Measurements from ENCODE around the gene ZNF425. TPM values are rescaled to one million over a fixed set of nuclear protein-coding genes. Genes with fewer than 3 reads are reported as not detected.

Gene ZNF425
- total RNA-seq (1 to 10 TPM in 4 of 5 donors, under 1 TPM in 1; 0.28 to 2.7 (median 1.9) TPM), total RNA-seq (0.57 to 5.8 (median 1.5) reads per million in 29 experiments)
- total RNA-seq (2013), result 1.9 TPM

- CTCF ChIA-PET, result interaction anchor here (0.6 to 3.3 kb wide), 11 partner anchors 9 to 121 kb away, joined by 3 to 27 read pairs (median 4); partner anchors contain the start of gene ZNF398 (in 2 of the 2)
- POLR2A ChIA-PET, result interaction anchor here (0.5 to 0.8 kb wide), 6 partner anchors 21 to 496 kb away, joined by 3 to 8 read pairs (median 5); partner anchors contain the start of gene ZNF398 (in 2 of the 2)
- Histone ChIP-seq H3K4me1 (ENCODE audit: control insufficient read depth in 1 of 2, extremely low read depth in 1 of 2, insufficient read depth in 2 of 2, low read length in 2 of 2) (peaks cover 6 to 13% of the 10 kb centered on the region in 2 experiments), H3K36me3 (ENCODE audit: control insufficient read depth in 2 of 2, extremely low read depth in 1 of 2, insufficient read depth in 1 of 2, low read length in 1 of 2) (peaks cover 0 to 8% of the 10 kb centered on the region in 2 donors), H3K4me3 (ENCODE audit: control insufficient read depth in 1 of 2, extremely low read depth in 1 of 2, low read length in 1 of 2) (peak within 1 kb of the TSS; percentile 92 to 95), H3K27ac (ENCODE audit: low read length) (peak within 1 kb of the TSS; percentile 85), H3K9me3 (no peaks in the 10 kb centered on the region), H3K27me3 (replicated peaks in 1 of 2; ENCODE audit: control insufficient read depth in 2 of 2, extremely low read depth in 1 of 2, insufficient read depth in 2 of 2, low read length in 1 of 2) (peaks cover 0 to 2% of the 10 kb centered on the region in 2 experiments)
- H3K4me3 Mint-ChIP-seq, result peak within 1 kb of the TSS; percentile 95 to 100 (median 100)
- peak within 1 kb of the TSS; percentile 99 to 100 for H3K27ac Mint-ChIP-seq
- DNase-seq (peak; percentile 82 to 97 (median 91)), ATAC-seq (replicated peaks in 1 of 4) (peak; percentile 87 to 93 (median 88))
- H3K27me3 Mint-ChIP-seq, result no peaks in the 10 kb centered on the region
- H3K4me1 Mint-ChIP-seq, result peaks cover 20 to 29% (median 21%) of the 10 kb centered on the region in 3 donors
- under 1% methylated on average over 71 of the region's 72 CpGs for WGBS (ENCODE audit: insufficient coverage)
- peaks cover 4 to 7% (median 6%) of the 10 kb centered on the region in 3 donors for H3K9me3 Mint-ChIP-seq
- peaks cover 7% of the 10 kb centered on the region for H3K36me3 Mint-ChIP-seq
Measured at GRCh38 chr7:149125863-149126661, at the start of gene ZNF425. ZNF425 (minus strand) TSS chr7:149126324; CDS start chr7:149126213, 111 bp downstream.

- Mint-ChIP-seq H3K27me3 (no peaks in the 10 kb centered on the region), H3K27ac (no peak overlapping the region), H3K36me3 (peaks cover 39% of the 10 kb centered on the region), H3K9me3 (no peaks in the 10 kb centered on the region), H3K4me1 (no peaks in the 10 kb centered on the region), H3K4me3 (no peak overlapping the region)
- POLR2A ChIA-PET, result no interaction called here
- CTCF ChIA-PET, result no interaction called here
- no CpG with 5 or more reads among the region's 2 CpGs for WGBS (ENCODE audit: insufficient coverage)
- no peaks in the 10 kb centered on the region for H3K27me3 ChIP-seq (replicated peaks in 1 of 2; ENCODE audit: control insufficient read depth in 2 of 2, extremely low read depth in 1 of 2, insufficient read depth in 2 of 2, low read length in 1 of 2)
- H3K9me3 ChIP-seq, result no peaks in the 10 kb centered on the region
- ATAC-seq (replicated peaks in 1 of 4) (no peak), DNase-seq (no peak)
- no peak overlapping the region for H3K27ac ChIP-seq (ENCODE audit: low read length)
- no peaks in the 10 kb centered on the region for H3K4me1 ChIP-seq (ENCODE audit: control insufficient read depth in 1 of 2, extremely low read depth in 1 of 2, insufficient read depth in 2 of 2, low read length in 2 of 2)
- H3K4me3 ChIP-seq (ENCODE audit: control insufficient read depth in 1 of 2, extremely low read depth in 1 of 2, low read length in 1 of 2), result no peak overlapping the region
- peaks cover 3 to 62% of the 10 kb centered on the region in 2 donors for H3K36me3 ChIP-seq (ENCODE audit: control insufficient read depth in 2 of 2, extremely low read depth in 1 of 2, insufficient read depth in 1 of 2, low read length in 1 of 2)
Measured at GRCh38 chr7:149175150-149175549, 49.0 kb upstream of the ZNF425 start.

GRCh38 chr7:149172534-149172920 is 46.4 kb upstream of the ZNF425 start:
- Histone ChIP-seq H3K4me1 (ENCODE audit: control insufficient read depth in 1 of 2, extremely low read depth in 1 of 2, insufficient read depth in 2 of 2, low read length in 2 of 2) (no peaks in the 10 kb centered on the region), H3K36me3 (ENCODE audit: control insufficient read depth in 2 of 2, extremely low read depth in 1 of 2, insufficient read depth in 1 of 2, low read length in 1 of 2) (peaks cover 14 to 53% of the 10 kb centered on the region in 2 donors), H3K4me3 (ENCODE audit: control insufficient read depth in 1 of 2, extremely low read depth in 1 of 2, low read length in 1 of 2) (no peak overlapping the region), H3K27ac (ENCODE audit: low read length) (no peak overlapping the region), H3K27me3 (replicated peaks in 1 of 2; ENCODE audit: control insufficient read depth in 2 of 2, extremely low read depth in 1 of 2, insufficient read depth in 2 of 2, low read length in 1 of 2) (no peaks in the 10 kb centered on the region), H3K9me3 (no peaks in the 10 kb centered on the region)
- H3K4me1 Mint-ChIP-seq, result no peaks in the 10 kb centered on the region
- H3K4me3 Mint-ChIP-seq, result no peak overlapping the region
- ATAC-seq (replicated peaks in 1 of 4), result no peak
- H3K36me3 Mint-ChIP-seq, result peaks cover 25% of the 10 kb centered on the region
- H3K27ac Mint-ChIP-seq, result peak overlapping the region in 1 of 2 donors; percentile 16
- H3K9me3 Mint-ChIP-seq, result no peaks in the 10 kb centered on the region
- ChIA-PET CTCF (no interaction called here), POLR2A (no interaction called here)
- no peaks in the 10 kb centered on the region for H3K27me3 Mint-ChIP-seq
- DNase-seq, result no peak
- WGBS (ENCODE audit: insufficient coverage), result no CpG with 5 or more reads among the region's 1 CpG

GRCh38 chr7:149171892-149172533 is 45.9 kb upstream of the ZNF425 start:
- Histone ChIP-seq H3K36me3 (ENCODE audit: control insufficient read depth in 2 of 2, extremely low read depth in 1 of 2, insufficient read depth in 1 of 2, low read length in 1 of 2) (peaks cover 12 to 53% of the 10 kb centered on the region in 2 donors), H3K27me3 (replicated peaks in 1 of 2; ENCODE audit: control insufficient read depth in 2 of 2, extremely low read depth in 1 of 2, insufficient read depth in 2 of 2, low read length in 1 of 2) (no peaks in the 10 kb centered on the region), H3K27ac (ENCODE audit: low read length) (no peak overlapping the region), H3K9me3 (no peaks in the 10 kb centered on the region), H3K4me3 (ENCODE audit: control insufficient read depth in 1 of 2, extremely low read depth in 1 of 2, low read length in 1 of 2) (no peak overlapping the region), H3K4me1 (ENCODE audit: control insufficient read depth in 1 of 2, extremely low read depth in 1 of 2, insufficient read depth in 2 of 2, low read length in 2 of 2) (no peaks in the 10 kb centered on the region)
- H3K36me3 Mint-ChIP-seq, result peaks cover 23% of the 10 kb centered on the region
- no peak overlapping the region for H3K27ac Mint-ChIP-seq
- H3K27me3 Mint-ChIP-seq, result no peaks in the 10 kb centered on the region
- no peaks in the 10 kb centered on the region for H3K4me1 Mint-ChIP-seq
- ChIA-PET CTCF (no interaction called here), POLR2A (no interaction called here)
- no peaks in the 10 kb centered on the region for H3K9me3 Mint-ChIP-seq
- H3K4me3 Mint-ChIP-seq, result no peak overlapping the region
- DNase-seq, result no peak
- 90% methylated on average over 2 of the region's 9 CpGs for WGBS (ENCODE audit: insufficient coverage)
- ATAC-seq (replicated peaks in 1 of 4), result no peak

GRCh38 chr7:149166630-149167352 is 40.7 kb upstream of the ZNF425 start:
- Mint-ChIP-seq H3K4me1 (no peaks in the 10 kb centered on the region), H3K4me3 (no peak overlapping the region), H3K36me3 (peaks cover 32% of the 10 kb centered on the region), H3K27me3 (no peaks in the 10 kb centered on the region), H3K27ac (no peak overlapping the region), H3K9me3 (no peaks in the 10 kb centered on the region)
- DNase-seq, result no peak
- no peaks in the 10 kb centered on the region for H3K27me3 ChIP-seq (replicated peaks in 1 of 2; ENCODE audit: control insufficient read depth in 2 of 2, extremely low read depth in 1 of 2, insufficient read depth in 2 of 2, low read length in 1 of 2)
- H3K4me1 ChIP-seq (ENCODE audit: control insufficient read depth in 1 of 2, extremely low read depth in 1 of 2, insufficient read depth in 2 of 2, low read length in 2 of 2), result no peaks in the 10 kb centered on the region
- ChIA-PET CTCF (no interaction called here), POLR2A (no interaction called here)
- no peak overlapping the region for H3K4me3 ChIP-seq (ENCODE audit: control insufficient read depth in 1 of 2, extremely low read depth in 1 of 2, low read length in 1 of 2)
- peaks cover 18 to 52% of the 10 kb centered on the region in 2 donors for H3K36me3 ChIP-seq (ENCODE audit: control insufficient read depth in 2 of 2, extremely low read depth in 1 of 2, insufficient read depth in 1 of 2, low read length in 1 of 2)
- H3K27ac ChIP-seq (ENCODE audit: low read length), result no peak overlapping the region
- ATAC-seq (replicated peaks in 1 of 4), result no peak
- no peaks in the 10 kb centered on the region for H3K9me3 ChIP-seq

DNA sequence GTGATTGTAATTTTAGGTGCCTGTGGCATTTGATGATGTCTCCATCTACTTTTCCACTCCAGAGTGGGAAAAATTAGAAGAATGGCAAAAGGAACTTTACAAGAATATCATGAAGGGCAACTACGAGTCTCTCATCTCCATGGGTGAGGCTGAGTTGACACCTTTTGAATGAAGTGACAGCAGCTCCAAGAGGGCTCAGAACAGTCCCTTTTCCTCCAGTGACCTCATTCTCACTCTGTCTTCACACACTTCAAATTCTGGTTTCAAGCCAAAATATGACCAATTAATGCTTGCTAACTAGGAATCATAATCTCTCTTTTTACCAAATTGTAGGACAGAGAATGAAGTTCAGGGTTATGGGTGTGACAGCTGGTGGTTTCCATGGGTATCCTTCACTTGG is 40.0 kb upstream of the ZNF425 start:
- Histone ChIP-seq H3K36me3 (ENCODE audit: control insufficient read depth in 2 of 2, extremely low read depth in 1 of 2, insufficient read depth in 1 of 2, low read length in 1 of 2) (peaks cover 18 to 56% of the 10 kb centered on the region in 2 donors), H3K27me3 (replicated peaks in 1 of 2; ENCODE audit: control insufficient read depth in 2 of 2, extremely low read depth in 1 of 2, insufficient read depth in 2 of 2, low read length in 1 of 2) (no peaks in the 10 kb centered on the region), H3K9me3 (no peaks in the 10 kb centered on the region), H3K4me3 (ENCODE audit: control insufficient read depth in 1 of 2, extremely low read depth in 1 of 2, low read length in 1 of 2) (no peak overlapping the region), H3K27ac (ENCODE audit: low read length) (no peak overlapping the region), H3K4me1 (ENCODE audit: control insufficient read depth in 1 of 2, extremely low read depth in 1 of 2, insufficient read depth in 2 of 2, low read length in 2 of 2) (peaks cover 0 to under 1% of the 10 kb centered on the region in 2 experiments)
- no peaks in the 10 kb centered on the region for H3K27me3 Mint-ChIP-seq
- DNase-seq (no peak), ATAC-seq (replicated peaks in 1 of 4) (no peak)
- peaks cover 0 to 3% (median 2%) of the 10 kb centered on the region in 3 donors for H3K4me1 Mint-ChIP-seq
- WGBS (ENCODE audit: insufficient coverage), result no CpG with 5 or more reads among the region's 1 CpG
- H3K36me3 Mint-ChIP-seq, result peaks cover 32% of the 10 kb centered on the region
- POLR2A ChIA-PET, result no interaction called here
- H3K9me3 Mint-ChIP-seq, result no peaks in the 10 kb centered on the region
- no peak overlapping the region for H3K4me3 Mint-ChIP-seq
- CTCF ChIA-PET, result no interaction called here
- H3K27ac Mint-ChIP-seq, result no peak overlapping the region
